NCI-H187 (cell line): Measurements from ENCODE around the gene LAPTM5.

Source experiments
- DNase-seq, 2 experiments: peaks; one replicate each; lab custom pipeline; 2025; lab: John Stamatoyannopoulos, UW

Gene LAPTM5

GRCh38 chr1:30755746-30756145 is 1.8 kb downstream of the LAPTM5 start:
- DNase-seq: no peak

- DNase-seq: no peak
Observed at GRCh38 chr1:30755334-30755733, 2.2 kb downstream of the LAPTM5 start.

- no peak for DNase-seq
Observed at GRCh38 chr1:30754684-30755171, 2.8 kb downstream of the LAPTM5 start.

GRCh38 chr1:30753660-30754123 is 3.9 kb downstream of the LAPTM5 start:
- no peak for DNase-seq

- no peak for DNase-seq
Observed at GRCh38 chr1:30753118-30753517, 4.5 kb downstream of the LAPTM5 start.

- DNase-seq: no peak
Observed at GRCh38 chr1:30752651-30752908, 5.0 kb downstream of the LAPTM5 start.

- DNase-seq: no peak
Observed at GRCh38 chr1:30751830-30752650, 5.5 kb downstream of the LAPTM5 start.

- no peak for DNase-seq
Observed at GRCh38 chr1:30750731-30751291, 6.8 kb downstream of the LAPTM5 start.

- DNase-seq: no peak
Observed at GRCh38 chr1:30749691-30750583, 7.6 kb downstream of the LAPTM5 start.

GRCh38 chr1:30748699-30749401 is 8.7 kb downstream of the LAPTM5 start:
- no peak for DNase-seq

GRCh38 chr1:30748098-30748698 is 9.4 kb downstream of the LAPTM5 start:
- peak in 1 of 2 experiments; percentile 42 for DNase-seq

- DNase-seq: no peak
Observed at GRCh38 chr1:30747033-30748008, 10.3 kb downstream of the LAPTM5 start.

- no peak for DNase-seq
Observed at GRCh38 chr1:30746212-30747032, 11.2 kb downstream of the LAPTM5 start.

- no peak for DNase-seq
Observed at GRCh38 chr1:30745834-30746208, 11.8 kb downstream of the LAPTM5 start.

GRCh38 chr1:30745156-30745833 is 12.3 kb downstream of the LAPTM5 start:
- DNase-seq: no peak

- DNase-seq: no peak
Observed at GRCh38 chr1:30744060-30744756, 13.4 kb downstream of the LAPTM5 start.

- DNase-seq: no peak
Observed at GRCh38 chr1:30743584-30744059, 14.0 kb downstream of the LAPTM5 start.

GRCh38 chr1:30742963-30743559 is 14.5 kb downstream of the LAPTM5 start:
- DNase-seq: no peak
